ENCODE data around the gene ANKRD16. TPM values are rescaled to one million over a fixed set of nuclear protein-coding genes. Genes with fewer than 3 reads are reported as not detected.

ANKRD16 gene
- total RNA-seq, 2 donors from 2014 or later: 12.5 to 13.0 TPM

GRCh38 chr10:5812283-5813090 is 77.2 kb downstream of the ANKRD16 start:
- no peaks in the 10 kb centered on the region for H3K9me3 ChIP-seq (ENCODE audit: control insufficient read depth, low read length)
- Mint-ChIP-seq H3K4me1 (peaks cover 27% of the 10 kb centered on the region), H3K9me3 (no peaks in the 10 kb centered on the region), H3K27ac (peak overlapping the region; percentile 87), H3K27me3 (ENCODE audit: insufficient read depth) (no peaks in the 10 kb centered on the region), H3K4me3 (peak overlapping the region; percentile 75), H3K36me3 (ENCODE audit: low read depth) (peaks cover 15% of the 10 kb centered on the region)
- TF ChIP-seq, protein P1, sequence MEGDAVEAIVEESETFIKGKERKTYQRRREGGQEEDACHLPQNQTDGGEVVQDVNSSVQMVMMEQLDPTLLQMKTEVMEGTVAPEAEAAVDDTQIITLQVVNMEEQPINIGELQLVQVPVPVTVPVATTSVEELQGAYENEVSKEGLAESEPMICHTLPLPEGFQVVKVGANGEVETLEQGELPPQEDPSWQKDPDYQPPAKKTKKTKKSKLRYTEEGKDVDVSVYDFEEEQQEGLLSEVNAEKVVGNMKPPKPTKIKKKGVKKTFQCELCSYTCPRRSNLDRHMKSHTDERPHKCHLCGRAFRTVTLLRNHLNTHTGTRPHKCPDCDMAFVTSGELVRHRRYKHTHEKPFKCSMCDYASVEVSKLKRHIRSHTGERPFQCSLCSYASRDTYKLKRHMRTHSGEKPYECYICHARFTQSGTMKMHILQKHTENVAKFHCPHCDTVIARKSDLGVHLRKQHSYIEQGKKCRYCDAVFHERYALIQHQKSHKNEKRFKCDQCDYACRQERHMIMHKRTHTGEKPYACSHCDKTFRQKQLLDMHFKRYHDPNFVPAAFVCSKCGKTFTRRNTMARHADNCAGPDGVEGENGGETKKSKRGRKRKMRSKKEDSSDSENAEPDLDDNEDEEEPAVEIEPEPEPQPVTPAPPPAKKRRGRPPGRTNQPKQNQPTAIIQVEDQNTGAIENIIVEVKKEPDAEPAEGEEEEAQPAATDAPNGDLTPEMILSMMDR (conservative IDR thresholded peaks at IDR 0.05): peak; percentile 10
- peak overlapping the region; percentile 97 for H3K27ac ChIP-seq (ENCODE audit: low read depth, low read length)
- H3K36me3 ChIP-seq (ENCODE audit: control insufficient read depth, insufficient read depth, low read length): peaks cover 6% of the 10 kb centered on the region
- H3K4me3 ChIP-seq (ENCODE audit: low read length): peak overlapping the region; percentile 100
- WGBS, 2 experiments (ENCODE audit: insufficient coverage in 1 of 2, insufficient read length in 1 of 2): 0% methylated on average over 25 to 49 of the region's 49 CpGs
- peak overlapping the region; percentile 95 for H3K9ac ChIP-seq (ENCODE audit: extremely low read depth, low read length, poor library complexity, severe bottlenecking)
- H3K4me1 ChIP-seq (ENCODE audit: control insufficient read depth, insufficient read depth, low read length): peaks cover 3% of the 10 kb centered on the region
- no peaks in the 10 kb centered on the region for H3K27me3 ChIP-seq (ENCODE audit: control insufficient read depth, insufficient read depth, low read length, poor library complexity, severe bottlenecking)
- DNase-seq: peak; percentile 75

Other genes with a start within 250 kb of the ANKRD16 start
- gene ASB13, start 223.3 kb downstream of the ANKRD16 start, total RNA-seq: 10 to 100 TPM; 12.8 to 13.5 TPM
- gene TASOR2, start 205.1 kb downstream of the ANKRD16 start, total RNA-seq: 10 to 100 TPM; 47.1 to 53.0 TPM
- gene GDI2, start 76.5 kb downstream of the ANKRD16 start, total RNA-seq: 100 to 1,000 TPM; 299 to 337 TPM
- 10 to 100 TPM; 61.1 to 71.6 TPM for gene FBH1, start 350 bp upstream of the ANKRD16 start, total RNA-seq
- gene IL15RA, start 87.7 kb upstream of the ANKRD16 start, total RNA-seq: under 1 TPM; 0.35 to 0.37 TPM
- gene IL2RA, start 172.5 kb upstream of the ANKRD16 start, total RNA-seq: not detected
- 100 to 1,000 TPM; 123 to 139 TPM for gene RBM17, start 199.1 kb upstream of the ANKRD16 start, total RNA-seq

All from endodermal cell (in vitro differentiated cells).